ENCODE data around the gene SRA1. TPM values are rescaled to one million over a fixed set of nuclear protein-coding genes. Genes with fewer than 3 reads are reported as not detected.

Gene SRA1
- total RNA-seq, 1 donor = 29.6 TPM

GRCh38 chr5:140567136-140567818, 10.0 kb upstream of the SRA1 start:
- no peak overlapping the region for H3K4me3 ChIP-seq (ENCODE audit: low read depth, low read length)
- no peak for TF ChIP-seq CTCF (IDR thresholded peaks at IDR 0.05; ENCODE audit: insufficient read depth, low read length)
- no peak for DNase-seq (ENCODE audit: low read depth)

GRCh38 chr5:140566665-140567064, 9.4 kb upstream of the SRA1 start:
- TF ChIP-seq CTCF (IDR thresholded peaks at IDR 0.05; ENCODE audit: insufficient read depth, low read length) = no peak
- DNase-seq (ENCODE audit: low read depth) = no peak
- H3K4me3 ChIP-seq (ENCODE audit: low read depth, low read length) = no peak overlapping the region

GRCh38 chr5:140565780-140566095, 8.5 kb upstream of the SRA1 start:
- peak overlapping the region; percentile 97 for H3K4me3 ChIP-seq (ENCODE audit: low read depth, low read length)
- DNase-seq (ENCODE audit: low read depth) = peak; percentile 50
- TF ChIP-seq CTCF (IDR thresholded peaks at IDR 0.05; ENCODE audit: insufficient read depth, low read length) = no peak

GRCh38 chr5:140565024-140565779, 7.9 kb upstream of the SRA1 start:
- DNase-seq (ENCODE audit: low read depth) = no peak
- H3K4me3 ChIP-seq (ENCODE audit: low read depth, low read length) = peak overlapping the region; percentile 97
- no peak for TF ChIP-seq CTCF (IDR thresholded peaks at IDR 0.05; ENCODE audit: insufficient read depth, low read length)

GRCh38 chr5:140564196-140565023, 7.1 kb upstream of the SRA1 start, which contains the start of the genes APBB3 and SLC35A4:
APBB3 (minus strand) TSS chr5:140564598; CDS start chr5:140564245, 353 bp downstream.
SLC35A4 (plus strand) TSS chr5:140564828; CDS start chr5:140567170, 2,342 bp downstream.
- no peak for TF ChIP-seq CTCF (IDR thresholded peaks at IDR 0.05; ENCODE audit: insufficient read depth, low read length)
- peak; percentile 99 for DNase-seq (ENCODE audit: low read depth)
- peak within 1 kb of the TSS; percentile 97 for H3K4me3 ChIP-seq (ENCODE audit: low read depth, low read length)

- TF ChIP-seq CTCF (IDR thresholded peaks at IDR 0.05; ENCODE audit: insufficient read depth, low read length) = no peak
- H3K4me3 ChIP-seq (ENCODE audit: low read depth, low read length) = peak overlapping the region; percentile 97
- DNase-seq (ENCODE audit: low read depth) = no peak
Measured at GRCh38 chr5:140563596-140563995, 6.3 kb upstream of the SRA1 start.
